H1 (cell line): ENCODE data around the gene BNC2. TPM values are rescaled to one million over a fixed set of nuclear protein-coding genes. Genes with fewer than 3 reads are reported as not detected.

ENCODE experiments used
- CBX5 ChIP-seq: fragments of 300-800, 300-1000 bp; sonication (generic); IDR thresholded peaks from 2 replicates; pipeline ENCODE4 v1.7.1; 2016; ENCODE audit warnings: antibody characterized with exemption, low read length, low read depth
- PHF8 ChIP-seq: fragments of 200-600 bp; sonication (generic); conservative IDR thresholded peaks from 2 replicates; pipeline ENCODE4 v1.7.1; 2012; ENCODE audit warnings: low read depth, mild to moderate bottlenecking, inconsistent platforms, low read length, moderate library complexity
- SP2 ChIP-seq: IDR thresholded peaks from 2 replicates; pipeline ENCODE4 v1.6.1; 2012; ENCODE audit warnings: mild to moderate bottlenecking, low read length, inconsistent platforms
- polyA plus RNA-seq, 7 experiments: library from polyadenylated mRNA; depleted of rRNA in 3 of 7; stranded (reverse) in 5 of 7; unstranded in 2 of 7; fragments of >200 nt in 5 of 7; fragments of 200-250 nt in 2 of 7; gene quantifications; 1 replicate in 5 of 7; 2 replicates in 1 of 7; 4 replicates in 1 of 7; pipeline versions ENCODE4 v1.2.1 to v1.2.3, GENCODE V29; 2011 to 2013; ENCODE audit warnings: missing spikeins in 2 of 7, mixed read lengths in 2 of 7
- total RNA-seq: library from RNA; stranded (reverse); fragmentation: NEBNext Ultra II Directional; extraction: Animal tissue kit (Norgen Biotek cat#: 25700); gene quantifications from 2 replicates; pipeline ENCODE4 v1.2.1, GENCODE V29; 2021
- TF ChIP-seq, protein P1 (sequence below): IDR thresholded peaks from 2 replicates; pipeline ENCODE4 v1.6.1; 2012; ENCODE audit warnings: inconsistent platforms

The BNC2 gene
- total and polyA plus RNA-seq, 2 of the 8 experiments (the other 6 are each of a cell fraction or from before 2014, with no cell fraction given): 16.0 to 26.8 TPM

GRCh38 chr9:16585591-16585990 is 284.9 kb downstream of the BNC2 start (continued):
- TF ChIP-seq PHF8 (no peak), SP2 (no peak), CBX5 (no peak)
- TF ChIP-seq, protein P1, sequence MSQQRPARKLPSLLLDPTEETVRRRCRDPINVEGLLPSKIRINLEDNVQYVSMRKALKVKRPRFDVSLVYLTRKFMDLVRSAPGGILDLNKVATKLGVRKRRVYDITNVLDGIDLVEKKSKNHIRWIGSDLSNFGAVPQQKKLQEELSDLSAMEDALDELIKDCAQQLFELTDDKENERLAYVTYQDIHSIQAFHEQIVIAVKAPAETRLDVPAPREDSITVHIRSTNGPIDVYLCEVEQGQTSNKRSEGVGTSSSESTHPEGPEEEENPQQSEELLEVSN: no peak
- TF ChIP-seq, all 59 proteins: peak for 0
